SU-DHL-6 (cell line): ENCODE data around the gene IGSF3.

Source experiments
- H2AFZ ChIP-seq: fragments of 200-600 bp; sonication (generic); 2 replicates; pipeline ENCODE4 v1.6.1; 2014; ENCODE audit warnings: low read depth, mild to moderate bottlenecking, moderate library complexity, mixed read lengths, antibody characterized with exemption, low read length; ENCODE audit not compliant: severe bottlenecking
- H3F3A ChIP-seq: fragments of 200-600 bp; shearing (Covaris generic); 2 replicates; pipeline ENCODE4 v1.6.0; 2016; ENCODE audit warnings: antibody characterized with exemption, mild to moderate bottlenecking; ENCODE audit not compliant: insufficient read depth
- H3K27ac ChIP-seq: fragments of 200-600 bp; sonication (generic); 2 replicates; pipeline ENCODE4 v1.5.1; 2016; ENCODE audit warnings: low read depth, mild to moderate bottlenecking, low read length, moderate library complexity, mixed read lengths
- H3K27me3 ChIP-seq: fragments of 200-600 bp; sonication (generic), shearing (Covaris generic); 2 replicates; pipeline ENCODE4 v1.6.0; 2014; ENCODE audit warnings: mild to moderate bottlenecking, low read length
- H3K36me3 ChIP-seq: fragments of 200-600 bp; sonication (generic); 2 replicates; pipeline ENCODE4 v1.6.1; 2014; ENCODE audit warnings: mild to moderate bottlenecking, low read length, mixed read lengths
- H3K4me2 ChIP-seq: fragments of 300-600, 200-600 bp; shearing (Covaris generic), sonication (generic); 2 replicates; pipeline ENCODE4 v1.6.0; 2014; ENCODE audit warnings: low read length, low read depth, mild to moderate bottlenecking; ENCODE audit not compliant: poor library complexity, severe bottlenecking
- H3K4me3 ChIP-seq: fragments of 200-600 bp; sonication (generic); 2 replicates; pipeline ENCODE4 v1.5.1; 2014; ENCODE audit warnings: antibody characterized with exemption, low read length, mild to moderate bottlenecking, mixed read lengths; ENCODE audit not compliant: insufficient read depth, poor library complexity, severe bottlenecking
- H3K79me2 ChIP-seq: fragments of 200-600 bp; sonication (generic); 2 replicates; pipeline ENCODE4 v1.6.1; 2014; ENCODE audit warnings: mild to moderate bottlenecking, low read length, moderate library complexity; ENCODE audit not compliant: insufficient read depth
- H3K9ac ChIP-seq: fragments of 200-600 bp; sonication (generic); 2 replicates; pipeline ENCODE4 v1.7.0; 2014; ENCODE audit warnings: mild to moderate bottlenecking, low read length
- H3K9me2 ChIP-seq: fragments of 200-600 bp; sonication (generic); replicated peaks from 2 replicates; pipeline ENCODE4 v1.6.1; 2014; ENCODE audit warnings: low read length; ENCODE audit not compliant: insufficient read depth
- H3K9me3 ChIP-seq: fragments of 200-600 bp; sonication (generic); 2 replicates; pipeline ENCODE4 v1.6.1; 2014; ENCODE audit warnings: low read length, mixed read lengths; ENCODE audit not compliant: insufficient read depth
- H4K20me1 ChIP-seq: fragments of 200-600 bp; sonication (generic); 2 replicates; pipeline ENCODE4 v1.6.1; 2014; ENCODE audit warnings: low read depth, mild to moderate bottlenecking, antibody characterized with exemption, low read length, moderate library complexity, mixed read lengths
- EZH2phosphoT487 ChIP-seq: fragments of 200-600 bp; sonication (generic), shearing (Covaris generic); conservative IDR thresholded peaks from 2 replicates; pipeline ENCODE4 v1.6.1; 2018; ENCODE audit warnings: mild to moderate bottlenecking, antibody characterized with exemption, low read length, moderate library complexity, mixed read lengths
- TF ChIP-seq, protein P1 (sequence below): fragments of 200-600 bp; sonication (generic); IDR thresholded peaks from one replicate; pipeline ENCODE4 v1.5.1; 2017; ENCODE audit warnings: antibody characterized with exemption, mild to moderate bottlenecking, low read length, moderate library complexity; ENCODE audit not compliant: insufficient read depth, poor library complexity, severe bottlenecking

IGSF3 gene

DNA sequence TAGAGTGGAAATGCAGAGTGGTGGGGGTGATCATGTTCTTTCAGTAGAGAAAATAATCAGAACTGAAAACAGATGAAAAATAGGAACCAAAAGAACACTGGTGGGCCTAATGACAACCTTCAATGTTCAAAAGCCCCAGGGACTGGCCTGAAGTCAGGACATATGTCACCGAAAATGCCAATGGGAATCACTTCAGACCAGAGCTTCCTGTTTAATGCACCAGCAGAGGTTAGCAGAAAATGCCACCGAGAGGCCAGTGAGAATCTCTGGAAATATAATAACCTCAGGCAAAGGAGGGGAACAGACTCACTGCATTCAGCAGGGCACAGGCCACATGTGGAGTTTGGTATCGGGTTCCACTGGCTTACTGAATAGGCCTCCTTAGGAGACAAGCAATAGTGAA, 80.8 kb downstream of the IGSF3 start:
- H4K20me1 ChIP-seq = no peaks in the 10 kb centered on the region
- H3K4me3 ChIP-seq = no peak overlapping the region
- H3K27ac ChIP-seq = no peak overlapping the region
- H3K9me2 ChIP-seq = no peaks in the 10 kb centered on the region
- H3K79me2 ChIP-seq = no peaks in the 10 kb centered on the region
- H3K9me3 ChIP-seq = no peaks in the 10 kb centered on the region
- H3K27me3 ChIP-seq = no peaks in the 10 kb centered on the region
- no peak overlapping the region for H2AFZ ChIP-seq
- no peaks in the 10 kb centered on the region for H3K36me3 ChIP-seq
- H3F3A ChIP-seq = no peaks in the 10 kb centered on the region
- no peak for TF ChIP-seq EZH2phosphoT487
- TF ChIP-seq, protein P1, sequence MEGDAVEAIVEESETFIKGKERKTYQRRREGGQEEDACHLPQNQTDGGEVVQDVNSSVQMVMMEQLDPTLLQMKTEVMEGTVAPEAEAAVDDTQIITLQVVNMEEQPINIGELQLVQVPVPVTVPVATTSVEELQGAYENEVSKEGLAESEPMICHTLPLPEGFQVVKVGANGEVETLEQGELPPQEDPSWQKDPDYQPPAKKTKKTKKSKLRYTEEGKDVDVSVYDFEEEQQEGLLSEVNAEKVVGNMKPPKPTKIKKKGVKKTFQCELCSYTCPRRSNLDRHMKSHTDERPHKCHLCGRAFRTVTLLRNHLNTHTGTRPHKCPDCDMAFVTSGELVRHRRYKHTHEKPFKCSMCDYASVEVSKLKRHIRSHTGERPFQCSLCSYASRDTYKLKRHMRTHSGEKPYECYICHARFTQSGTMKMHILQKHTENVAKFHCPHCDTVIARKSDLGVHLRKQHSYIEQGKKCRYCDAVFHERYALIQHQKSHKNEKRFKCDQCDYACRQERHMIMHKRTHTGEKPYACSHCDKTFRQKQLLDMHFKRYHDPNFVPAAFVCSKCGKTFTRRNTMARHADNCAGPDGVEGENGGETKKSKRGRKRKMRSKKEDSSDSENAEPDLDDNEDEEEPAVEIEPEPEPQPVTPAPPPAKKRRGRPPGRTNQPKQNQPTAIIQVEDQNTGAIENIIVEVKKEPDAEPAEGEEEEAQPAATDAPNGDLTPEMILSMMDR = no peak
- H3K4me2 ChIP-seq = no peak overlapping the region
- H3K9ac ChIP-seq = no peak overlapping the region

DNA sequence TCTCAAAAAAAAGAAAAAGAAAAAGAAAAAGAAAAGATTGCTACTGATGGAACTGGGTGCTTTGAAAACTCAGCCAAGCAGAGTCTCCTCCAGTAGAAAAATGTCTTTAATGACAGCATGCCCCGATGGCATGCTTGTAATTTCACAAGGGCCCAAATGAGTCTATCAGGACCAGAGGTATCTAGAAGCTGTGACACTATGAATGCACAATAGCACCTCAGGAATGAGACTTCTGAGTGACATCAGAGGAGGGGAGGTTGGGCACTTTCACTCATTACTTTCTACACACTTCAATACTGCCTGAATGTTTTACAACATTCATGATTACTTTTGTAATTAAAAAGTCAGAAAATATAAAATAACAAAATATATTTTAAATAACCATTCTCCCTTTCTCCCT, 81.6 kb downstream of the IGSF3 start:
- Histone ChIP-seq H3K4me2 (no peak overlapping the region), H2AFZ (no peak overlapping the region), H4K20me1 (no peaks in the 10 kb centered on the region), H3K9ac (no peak overlapping the region), H3K9me2 (no peaks in the 10 kb centered on the region), H3K79me2 (no peaks in the 10 kb centered on the region), H3K27me3 (no peaks in the 10 kb centered on the region), H3K36me3 (no peaks in the 10 kb centered on the region), H3K9me3 (no peaks in the 10 kb centered on the region), H3F3A (no peaks in the 10 kb centered on the region), H3K27ac (no peak overlapping the region), H3K4me3 (no peak overlapping the region)
- TF ChIP-seq EZH2phosphoT487 = no peak
- TF ChIP-seq, protein P1 = no peak

DNA sequence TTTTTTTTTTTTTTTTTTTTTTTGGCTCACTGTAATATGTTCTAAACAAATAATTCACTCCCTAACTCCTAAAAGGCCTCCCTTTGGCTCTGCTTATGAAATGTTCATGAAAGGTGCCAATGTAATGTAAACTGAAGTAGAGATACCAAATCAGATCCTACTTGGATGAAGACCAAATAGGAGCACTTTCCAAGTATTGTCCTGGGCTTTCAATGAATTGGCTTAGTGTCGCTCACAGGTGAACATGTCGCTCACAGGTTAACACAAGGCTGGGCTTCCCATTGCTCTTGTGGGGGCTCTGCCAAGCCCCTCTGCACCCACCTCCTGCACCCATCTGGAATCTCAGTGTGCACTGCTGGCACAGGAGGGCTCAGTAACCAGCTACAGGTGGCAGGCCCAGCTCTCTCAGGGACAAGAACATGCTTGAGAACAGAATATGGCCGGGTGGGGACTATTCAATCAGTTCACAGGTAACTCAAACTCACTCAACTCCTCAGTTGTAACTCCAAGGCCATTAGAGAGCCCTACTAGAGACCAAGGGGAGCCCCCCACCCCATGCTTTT, 86.1 kb downstream of the IGSF3 start:
- Histone ChIP-seq H3K9me3 (no peaks in the 10 kb centered on the region), H3F3A (no peaks in the 10 kb centered on the region), H3K27ac (no peak overlapping the region), H3K36me3 (no peaks in the 10 kb centered on the region), H3K79me2 (no peaks in the 10 kb centered on the region), H3K4me2 (no peak overlapping the region), H3K27me3 (no peaks in the 10 kb centered on the region), H3K4me3 (no peak overlapping the region), H3K9me2 (no peaks in the 10 kb centered on the region), H4K20me1 (no peaks in the 10 kb centered on the region), H3K9ac (no peak overlapping the region), H2AFZ (no peak overlapping the region)
- no peak for TF ChIP-seq EZH2phosphoT487
- TF ChIP-seq, protein P1 = no peak
